Neuronal stem cell (in vitro differentiated cells): ENCODE results near the gene CYP4F22.

Experiments
- DNase-seq: peaks from one replicate; pipeline ENCODE4 v3.0.0-alpha.2; 2013; ENCODE audit warnings: low spot score
- H2AFZ ChIP-seq: one replicate; pipeline ENCODE4 v1.6.1; 2013; ENCODE audit warnings: mild to moderate bottlenecking, low read length, inconsistent platforms
- H2AK5ac ChIP-seq: 2 replicates; pipeline ENCODE4 v1.6.1; 2013; ENCODE audit warnings: low read depth, mild to moderate bottlenecking, inconsistent platforms, low read length, moderate library complexity, mixed read lengths
- H2BK120ac ChIP-seq: 2 replicates; pipeline ENCODE4 v1.6.1; 2013; ENCODE audit warnings: low read depth, mild to moderate bottlenecking, inconsistent platforms, low read length, moderate library complexity, mixed read lengths
- H2BK12ac ChIP-seq: one replicate; pipeline ENCODE4 v1.6.1; 2013; ENCODE audit warnings: low read length, inconsistent platforms
- H2BK15ac ChIP-seq: 2 replicates; pipeline ENCODE4 v1.6.1; 2013; ENCODE audit warnings: mild to moderate bottlenecking, low read length, inconsistent platforms, mixed read lengths
- H2BK5ac ChIP-seq: one replicate; pipeline ENCODE4 v1.6.1; 2013; ENCODE audit warnings: inconsistent platforms, mild to moderate bottlenecking, low read length, moderate library complexity
- H3K14ac ChIP-seq: one replicate; pipeline ENCODE4 v1.6.1; 2013; ENCODE audit warnings: low read length, inconsistent platforms
- H3K18ac ChIP-seq: 2 replicates; pipeline ENCODE4 v1.6.1; 2013; ENCODE audit warnings: low read length, inconsistent platforms
- H3K23ac ChIP-seq: 2 replicates; pipeline ENCODE4 v1.6.1; 2013; ENCODE audit warnings: low read depth, mild to moderate bottlenecking, mixed read lengths, low read length, inconsistent platforms; ENCODE audit not compliant: poor library complexity
- H3K27ac ChIP-seq: replicated peaks from 3 replicates; pipeline ENCODE4 v1.5.1; 2013; ENCODE audit warnings: low read length, inconsistent platforms
- H3K27me3 ChIP-seq, 3 experiments: 2 replicates each; pipeline ENCODE4 v1.6.1; 2013; ENCODE audit warnings: low read length in 3 of 3, mild to moderate bottlenecking in 2 of 3, inconsistent platforms in 1 of 3, low read depth in 1 of 3, mixed read lengths in 1 of 3, moderate library complexity in 1 of 3; ENCODE audit not compliant: control insufficient read depth in 3 of 3, insufficient read depth in 3 of 3
- H3K36me3 ChIP-seq, 2 donors: replicated peaks in 1 of 2; 2 replicates each; pipeline ENCODE4 v1.6.1; 2013; ENCODE audit warnings: low read length in 2 of 2; ENCODE audit not compliant: control insufficient read depth in 2 of 2, insufficient read depth in 2 of 2
- H3K4ac ChIP-seq: 2 replicates; pipeline ENCODE4 v1.6.1; 2013; ENCODE audit warnings: inconsistent platforms, mild to moderate bottlenecking, low read length, moderate library complexity
- H3K4me1 ChIP-seq, 2 donors: 1 replicate in 1 of 2; 2 replicates in 1 of 2; pipeline ENCODE4 v1.6.1; 2013; ENCODE audit warnings: low read length in 2 of 2, low read depth in 1 of 2; ENCODE audit not compliant: control insufficient read depth in 2 of 2, insufficient read depth in 1 of 2
- H3K4me2 ChIP-seq: one replicate; pipeline ENCODE4 v1.6.1; 2013; ENCODE audit warnings: mild to moderate bottlenecking, low read length, inconsistent platforms; ENCODE audit not compliant: insufficient read depth, poor library complexity, severe bottlenecking
- H3K4me3 ChIP-seq, 2 donors: 2 replicates each; pipeline ENCODE4 v1.5.1; 2013; ENCODE audit warnings: low read length in 2 of 2, mild to moderate bottlenecking in 2 of 2, inconsistent platforms in 1 of 2, moderate library complexity in 1 of 2
- H3K79me1 ChIP-seq: one replicate; pipeline ENCODE4 v1.6.1; 2013; ENCODE audit warnings: low read depth, mild to moderate bottlenecking, inconsistent platforms, low read length, moderate library complexity
- H3K9ac ChIP-seq: one replicate; pipeline ENCODE4 v1.6.1; 2013; ENCODE audit warnings: mild to moderate bottlenecking, low read depth, low read length, inconsistent platforms; ENCODE audit not compliant: poor library complexity
- H3K9me3 ChIP-seq, 2 donors: replicated peaks in 1 of 2; 2 replicates each; pipeline versions ENCODE3 to v1.6.1; 2013; ENCODE audit warnings: low read length in 2 of 2, mild to moderate bottlenecking in 2 of 2, inconsistent platforms in 1 of 2, low read depth in 1 of 2, mixed read lengths in 1 of 2, moderate library complexity in 1 of 2; ENCODE audit not compliant: control insufficient read depth in 2 of 2, insufficient read depth in 1 of 2
- H4K8ac ChIP-seq: one replicate; pipeline ENCODE4 v1.6.1; 2013; ENCODE audit warnings: low read depth, mild to moderate bottlenecking, inconsistent platforms, low read length, moderate library complexity
- H4K91ac ChIP-seq: one replicate; pipeline ENCODE4 v1.6.1; 2013; ENCODE audit warnings: low read length, low read depth, mild to moderate bottlenecking, inconsistent platforms; ENCODE audit not compliant: poor library complexity
- whole genome bisulfite sequencing, 2 donors: extraction: QIAGEN DNeasy Blood & Tissue Kit; methylation state at CpG; one replicate each; pipeline ENCODE4 v1.1.7; 2013; ENCODE audit warnings: missing lambda C conversion rate in 2 of 2, mixed read lengths in 1 of 2; ENCODE audit not compliant: insufficient read length in 2 of 2, insufficient replicate concordance in 1 of 2; ENCODE audit errors: extremely low coverage in 2 of 2; 5-methylcytosine and 5-hydroxymethylcytosine counted together

CYP4F22 gene

DNA sequence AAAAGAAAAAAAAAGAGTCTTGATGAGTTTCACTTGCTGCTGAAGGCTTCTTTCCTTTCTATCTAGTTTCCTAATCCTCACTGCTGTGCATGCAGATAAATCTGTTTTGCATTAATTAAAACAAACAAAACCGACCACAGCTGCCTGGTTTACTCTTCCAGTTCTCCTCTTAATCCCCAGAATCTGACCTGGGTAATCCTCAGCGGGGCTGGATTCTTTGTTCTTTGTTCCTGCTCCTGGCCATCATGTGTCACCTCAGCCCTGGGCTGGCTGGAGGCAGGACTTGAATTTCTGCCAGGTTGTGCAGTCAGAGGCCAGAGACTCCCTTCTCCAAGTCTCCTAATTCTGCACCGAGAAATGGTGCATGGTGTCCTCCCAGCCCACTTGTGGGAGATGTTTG lies 54.5 kb downstream of the CYP4F22 start:
- Histone ChIP-seq H2BK15ac (no peak overlapping the region), H2AK5ac (no peak overlapping the region), H4K8ac (no peak overlapping the region), H3K4ac (no peak overlapping the region), H2AFZ (peak overlapping the region; percentile 8), H2BK5ac (no peak overlapping the region), H4K91ac (no peak overlapping the region), H3K79me1 (no peaks in the 10 kb centered on the region), H3K4me1 (no peaks in the 10 kb centered on the region), H3K23ac (no peak overlapping the region), H3K36me3 (no peaks in the 10 kb centered on the region), H3K9me3 (peaks cover 0 to 7% of the 10 kb centered on the region in 2 donors), H3K4me3 (no peak overlapping the region), H2BK120ac (no peak overlapping the region), H3K27me3 (peaks cover 0 to 13% (median 0%) of the 10 kb centered on the region in 3 experiments), H2BK12ac (no peak overlapping the region), H3K27ac (no peak overlapping the region), H3K14ac (no peak overlapping the region), H3K9ac (no peak overlapping the region), H3K18ac (no peak overlapping the region), H3K4me2 (no peak overlapping the region)
- no CpG with 5 or more reads among the region's 3 CpGs for WGBS, 2 donors
- no peak for DNase-seq

DNA sequence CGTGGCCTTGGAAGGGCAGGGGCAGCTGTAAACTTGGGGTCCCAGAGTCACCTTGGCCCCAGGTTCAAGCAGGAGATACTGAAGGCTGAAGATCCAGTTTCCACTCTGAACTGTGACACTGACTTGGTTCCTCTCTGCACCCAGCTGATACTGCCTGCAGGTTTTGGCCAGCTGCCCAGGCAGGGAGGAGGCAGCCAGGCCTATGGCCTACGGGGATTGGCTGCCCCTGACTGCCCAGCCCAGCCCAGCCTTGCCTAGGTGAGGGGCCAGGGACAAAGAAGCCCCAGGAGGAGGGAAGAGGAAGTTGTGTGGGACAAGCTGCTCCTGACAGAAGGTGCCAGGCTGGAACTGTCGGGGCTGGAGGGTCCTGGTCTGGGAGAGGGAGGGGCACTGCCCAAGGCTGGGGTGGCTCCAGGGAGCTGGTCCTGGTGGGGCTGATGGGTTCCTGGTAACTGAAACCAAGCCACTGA lies 55.0 kb downstream of the CYP4F22 start:
- H2BK12ac ChIP-seq, result no peak overlapping the region
- H3K9me3 ChIP-seq, result peaks cover 0 to 7% of the 10 kb centered on the region in 2 donors
- H2AK5ac ChIP-seq, result no peak overlapping the region
- H3K14ac ChIP-seq, result no peak overlapping the region
- no peak overlapping the region for H3K23ac ChIP-seq
- no peak overlapping the region for H2BK15ac ChIP-seq
- no peak overlapping the region for H2BK120ac ChIP-seq
- H4K91ac ChIP-seq, result no peak overlapping the region
- H3K27ac ChIP-seq, result no peak overlapping the region
- H3K27me3 ChIP-seq, result peaks cover 0 to 13% (median 0%) of the 10 kb centered on the region in 3 experiments
- H3K4ac ChIP-seq, result no peak overlapping the region
- no peaks in the 10 kb centered on the region for H3K4me1 ChIP-seq
- H3K18ac ChIP-seq, result no peak overlapping the region
- H3K4me3 ChIP-seq, result no peak overlapping the region
- no CpG with 5 or more reads among the region's 3 CpGs for WGBS, 2 donors
- H2AFZ ChIP-seq, result peak overlapping the region; percentile 8
- H3K4me2 ChIP-seq, result no peak overlapping the region
- H3K36me3 ChIP-seq, result no peaks in the 10 kb centered on the region
- H2BK5ac ChIP-seq, result no peak overlapping the region
- no peak overlapping the region for H4K8ac ChIP-seq
- H3K79me1 ChIP-seq, result no peaks in the 10 kb centered on the region
- DNase-seq, result no peak
- H3K9ac ChIP-seq, result no peak overlapping the region

DNA sequence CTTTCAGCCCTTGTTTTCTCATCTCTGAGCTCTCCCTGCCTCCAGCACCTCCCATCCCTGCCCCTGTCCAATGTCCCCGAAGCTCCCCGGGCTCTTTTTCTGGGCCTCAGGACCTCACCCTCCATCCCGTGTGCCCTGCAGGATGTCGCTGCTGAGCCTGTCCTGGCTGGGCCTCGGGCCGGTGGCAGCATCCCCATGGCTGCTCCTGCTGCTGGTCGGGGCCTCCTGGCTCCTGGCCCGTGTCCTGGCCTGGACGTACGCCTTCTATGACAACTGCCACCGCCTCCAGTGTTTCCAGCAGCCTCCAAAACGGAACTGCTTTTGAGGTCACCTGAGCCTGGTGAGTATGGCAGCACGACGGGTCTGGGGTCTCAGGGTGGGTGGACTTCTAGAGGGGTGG lies 55.6 kb downstream of the CYP4F22 start:
- WGBS, 2 donors, result no CpG with 5 or more reads among the region's 14 CpGs
- Histone ChIP-seq H3K14ac (no peak overlapping the region), H2BK5ac (peak overlapping the region; percentile 46), H3K9ac (no peak overlapping the region), H3K27me3 (peaks cover 0 to 13% (median 0%) of the 10 kb centered on the region in 3 experiments), H4K91ac (no peak overlapping the region), H3K79me1 (no peaks in the 10 kb centered on the region), H3K4me3 (no peak overlapping the region), H2AFZ (no peak overlapping the region), H3K4me2 (no peak overlapping the region), H3K36me3 (no peaks in the 10 kb centered on the region), H2BK15ac (no peak overlapping the region), H3K4me1 (no peaks in the 10 kb centered on the region), H2AK5ac (no peak overlapping the region), H2BK12ac (no peak overlapping the region), H3K23ac (no peak overlapping the region), H3K27ac (no peak overlapping the region), H3K9me3 (peaks cover 0 to 7% of the 10 kb centered on the region in 2 donors), H3K18ac (no peak overlapping the region), H3K4ac (no peak overlapping the region), H2BK120ac (no peak overlapping the region), H4K8ac (no peak overlapping the region)
- DNase-seq, result no peak

- H3K79me1 ChIP-seq, result no peaks in the 10 kb centered on the region
- no peak overlapping the region for H3K4ac ChIP-seq
- no peak overlapping the region for H3K9ac ChIP-seq
- H3K27me3 ChIP-seq, result peaks cover 0 to 13% (median 0%) of the 10 kb centered on the region in 3 experiments
- H2AK5ac ChIP-seq, result no peak overlapping the region
- H2BK120ac ChIP-seq, result no peak overlapping the region
- no peak overlapping the region for H3K23ac ChIP-seq
- no peak overlapping the region for H2BK12ac ChIP-seq
- no peak overlapping the region for H2AFZ ChIP-seq
- H3K14ac ChIP-seq, result no peak overlapping the region
- no peak overlapping the region for H3K4me3 ChIP-seq
- no peak overlapping the region for H3K18ac ChIP-seq
- no peak overlapping the region for H4K91ac ChIP-seq
- no peak overlapping the region for H4K8ac ChIP-seq
- no peak overlapping the region for H3K27ac ChIP-seq
- H3K4me1 ChIP-seq, result no peaks in the 10 kb centered on the region
- no peak overlapping the region for H2BK15ac ChIP-seq
- no peak overlapping the region for H3K4me2 ChIP-seq
- peaks cover 0 to 7% of the 10 kb centered on the region in 2 donors for H3K9me3 ChIP-seq
- no peak overlapping the region for H2BK5ac ChIP-seq
- no peaks in the 10 kb centered on the region for H3K36me3 ChIP-seq
- DNase-seq, result no peak
- no CpG with 5 or more reads among the region's 7 CpGs for WGBS, 2 donors
Observed at GRCh38 chr19:15564534-15565168, 56.3 kb downstream of the CYP4F22 start.
